HL-60 (cell line): ENCODE measurements around the gene STOX2.

Source experiments
- DNase-seq, 2 experiments: peaks; one replicate each; pipeline ENCODE4 v3.0.0-alpha.2; 2010 to 2020; ENCODE audit warnings: low read depth in 1 of 2, low spot score in 1 of 2
- H3K27ac ChIP-seq: fragments of 250-450 bp; sonication (Bioruptor Pico); replicated peaks from 2 replicates; pipeline ENCODE4 v1.5.1; 2020; ENCODE audit warnings: mild to moderate bottlenecking, moderate library complexity
- H3K27me3 ChIP-seq: fragments of 250-450 bp; sonication (Bioruptor Pico); 2 replicates; pipeline ENCODE4 v1.5.1; 2021; ENCODE audit warnings: mild to moderate bottlenecking, moderate library complexity; ENCODE audit not compliant: insufficient read depth, poor library complexity, severe bottlenecking
- H3K4me3 ChIP-seq: replicated peaks from 2 replicates; pipeline ENCODE4 v1.5.1; 2011; ENCODE audit warnings: mild to moderate bottlenecking, control low read depth, low read length; ENCODE audit not compliant: insufficient read depth
- CTCF ChIP-seq: IDR thresholded peaks from one replicate; pipeline ENCODE4 v1.5.1; 2011; ENCODE audit warnings: low read length, control low read depth, inconsistent platforms; ENCODE audit not compliant: insufficient read depth
- GABPA ChIP-seq: IDR thresholded peaks from 2 replicates; pipeline ENCODE4 v1.6.1; 2012; ENCODE audit warnings: low read depth
- POLR2AphosphoS5 ChIP-seq: IDR thresholded peaks from 2 replicates; pipeline ENCODE4 v1.6.1; 2012; ENCODE audit warnings: low read depth
- REST ChIP-seq: IDR thresholded peaks from 2 replicates; pipeline ENCODE4 v1.6.1; 2012; ENCODE audit warnings: low read depth; ENCODE audit not compliant: insufficient replicate concordance
- SPI1 ChIP-seq: IDR thresholded peaks from 2 replicates; pipeline ENCODE4 v1.6.1; 2012; ENCODE audit warnings: low read depth, mild to moderate bottlenecking, borderline replicate concordance

STOX2 gene

GRCh38 chr4:183888564-183888963 lies 16.5 kb upstream of the STOX2 start:
- H3K27ac ChIP-seq: no peak overlapping the region
- H3K4me3 ChIP-seq: no peak overlapping the region
- no peaks in the 10 kb centered on the region for H3K27me3 ChIP-seq
- DNase-seq: no peak
- no peak for TF ChIP-seq GABPA
- TF ChIP-seq REST: no peak
- TF ChIP-seq CTCF: no peak
- TF ChIP-seq POLR2AphosphoS5: no peak
- no peak for TF ChIP-seq SPI1

GRCh38 chr4:183889190-183889589 lies 15.9 kb upstream of the STOX2 start:
- DNase-seq: no peak
- no peak overlapping the region for H3K27ac ChIP-seq
- no peak for TF ChIP-seq GABPA
- no peak for TF ChIP-seq POLR2AphosphoS5
- H3K27me3 ChIP-seq: no peaks in the 10 kb centered on the region
- H3K4me3 ChIP-seq: no peak overlapping the region

- DNase-seq: no peak
- Histone ChIP-seq H3K27ac (no peak overlapping the region), H3K4me3 (no peak overlapping the region), H3K27me3 (peaks cover 2% of the 10 kb centered on the region)
- TF ChIP-seq GABPA (no peak), CTCF (no peak), SPI1 (no peak), REST (no peak), POLR2AphosphoS5 (no peak)
Measured at GRCh38 chr4:183897193-183897592, 7.9 kb upstream of the STOX2 start.

GRCh38 chr4:183898456-183898855 lies 6.7 kb upstream of the STOX2 start:
- no peak for DNase-seq
- Histone ChIP-seq H3K27me3 (peaks cover 2% of the 10 kb centered on the region), H3K4me3 (no peak overlapping the region), H3K27ac (no peak overlapping the region)
- TF ChIP-seq CTCF (no peak), REST (no peak), SPI1 (no peak), GABPA (no peak)
